ENCODE measurements around the gene ATPAF1.

The ATPAF1 gene

DNA sequence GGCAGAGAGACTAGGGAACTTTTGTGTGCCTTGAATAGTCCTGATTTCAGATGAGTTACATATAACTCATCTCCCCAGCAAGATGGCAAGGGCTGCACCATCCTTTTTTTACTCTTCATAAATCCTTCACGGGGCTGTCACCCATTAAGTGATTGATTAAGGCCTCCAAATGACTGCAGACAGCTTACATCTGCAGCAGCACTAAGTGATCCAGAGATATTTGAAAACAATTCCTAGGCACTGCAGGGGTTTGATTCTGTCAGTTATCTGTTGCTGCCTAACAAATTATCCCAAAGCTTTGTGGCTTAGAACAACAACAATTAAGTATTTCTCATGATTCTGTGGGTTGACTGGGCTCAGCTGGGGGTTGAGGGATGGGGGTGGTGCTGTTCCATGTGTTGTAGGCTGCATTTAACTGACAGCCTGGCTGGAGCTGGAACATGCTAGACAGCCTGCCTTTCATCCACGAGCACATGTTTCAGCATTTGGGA, 22.8 kb upstream of the ATPAF1 start (continued):
- TF ChIP-seq OVOL3 (tag by site-specific recombination; IDR thresholded peaks at IDR 0.05) (peak; percentile 48; the same call in 1 of the 2 replicates), ZNF610 (tag by site-specific recombination; IDR thresholded peaks at IDR 0.05; ENCODE audit: borderline replicate concordance) (peak; percentile 50; the same call in 1 of the 2 replicates), ZNF274 (IDR thresholded peaks at IDR 0.05; ENCODE audit: low read length) (no peak), ZNF274 (tag by site-specific recombination; IDR thresholded peaks at IDR 0.05; ENCODE audit: borderline replicate concordance) (no peak), ZNF658 (tag by site-specific recombination; IDR thresholded peaks at IDR 0.05) (no peak), ZNF354C (tag by site-specific recombination; IDR thresholded peaks at IDR 0.05; ENCODE audit: borderline replicate concordance, low read depth) (no peak), ZNF19 (tag by site-specific recombination; IDR thresholded peaks at IDR 0.05; ENCODE audit: low read depth) (no peak), ZNF473 (tag by site-specific recombination; IDR thresholded peaks at IDR 0.05) (no peak), ZNF654 (tag by site-specific recombination; IDR thresholded peaks at IDR 0.05; ENCODE audit: low read depth) (no peak), ZNF404 (tag by site-specific recombination; IDR thresholded peaks at IDR 0.05) (no peak), ZBTB17 (tag by site-specific recombination; IDR thresholded peaks at IDR 0.05) (peak; percentile 51), ZNF571 (tag by site-specific recombination; IDR thresholded peaks at IDR 0.05) (no peak), ZNF155 (tag by site-specific recombination; IDR thresholded peaks at IDR 0.05) (no peak), ZNF660 (tag by site-specific recombination; IDR thresholded peaks at IDR 0.05) (no peak), ZNF701 (tag by site-specific recombination; IDR thresholded peaks at IDR 0.05) (no peak), ZNF792 (tag by site-specific recombination; IDR thresholded peaks at IDR 0.05) (no peak), ZNF837 (tag by site-specific recombination; IDR thresholded peaks at IDR 0.05) (no peak), ZNF16 (tag by site-specific recombination; IDR thresholded peaks at IDR 0.05; ENCODE audit: low read depth) (no peak), ZNF184 (tag by site-specific recombination; IDR thresholded peaks at IDR 0.05) (no peak)
- TF ChIP-seq, protein P1, sequence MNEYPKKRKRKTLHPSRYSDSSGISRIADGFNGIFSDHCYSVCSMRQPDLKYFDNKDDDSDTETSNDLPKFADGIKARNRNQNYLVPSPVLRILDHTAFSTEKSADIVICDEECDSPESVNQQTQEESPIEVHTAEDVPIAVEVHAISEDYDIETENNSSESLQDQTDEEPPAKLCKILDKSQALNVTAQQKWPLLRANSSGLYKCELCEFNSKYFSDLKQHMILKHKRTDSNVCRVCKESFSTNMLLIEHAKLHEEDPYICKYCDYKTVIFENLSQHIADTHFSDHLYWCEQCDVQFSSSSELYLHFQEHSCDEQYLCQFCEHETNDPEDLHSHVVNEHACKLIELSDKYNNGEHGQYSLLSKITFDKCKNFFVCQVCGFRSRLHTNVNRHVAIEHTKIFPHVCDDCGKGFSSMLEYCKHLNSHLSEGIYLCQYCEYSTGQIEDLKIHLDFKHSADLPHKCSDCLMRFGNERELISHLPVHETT (tag by site-specific recombination; IDR thresholded peaks at IDR 0.05), result 0 out of 2 replicates have a peak, but pooled peaks have one; percentile 27
- TF ChIP-seq, protein P2, sequence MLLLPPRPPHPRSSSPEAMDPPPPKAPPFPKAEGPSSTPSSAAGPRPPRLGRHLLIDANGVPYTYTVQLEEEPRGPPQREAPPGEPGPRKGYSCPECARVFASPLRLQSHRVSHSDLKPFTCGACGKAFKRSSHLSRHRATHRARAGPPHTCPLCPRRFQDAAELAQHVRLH (tag by site-specific recombination; IDR thresholded peaks at IDR 0.05), result peak; percentile 84; the same call in 1 of the 2 replicates
- TF ChIP-seq, protein P3, sequence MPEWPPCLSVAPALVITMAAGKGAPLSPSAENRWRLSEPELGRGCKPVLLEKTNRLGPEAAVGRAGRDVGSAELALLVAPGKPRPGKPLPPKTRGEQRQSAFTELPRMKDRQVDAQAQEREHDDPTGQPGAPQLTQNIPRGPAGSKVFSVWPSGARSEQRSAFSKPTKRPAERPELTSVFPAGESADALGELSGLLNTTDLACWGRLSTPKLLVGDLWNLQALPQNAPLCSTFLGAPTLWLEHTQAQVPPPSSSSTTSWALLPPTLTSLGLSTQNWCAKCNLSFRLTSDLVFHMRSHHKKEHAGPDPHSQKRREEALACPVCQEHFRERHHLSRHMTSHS (tag by site-specific recombination; IDR thresholded peaks at IDR 0.05), result no peak; the same call in 1 of the 2 replicates
- TF ChIP-seq, protein P4, sequence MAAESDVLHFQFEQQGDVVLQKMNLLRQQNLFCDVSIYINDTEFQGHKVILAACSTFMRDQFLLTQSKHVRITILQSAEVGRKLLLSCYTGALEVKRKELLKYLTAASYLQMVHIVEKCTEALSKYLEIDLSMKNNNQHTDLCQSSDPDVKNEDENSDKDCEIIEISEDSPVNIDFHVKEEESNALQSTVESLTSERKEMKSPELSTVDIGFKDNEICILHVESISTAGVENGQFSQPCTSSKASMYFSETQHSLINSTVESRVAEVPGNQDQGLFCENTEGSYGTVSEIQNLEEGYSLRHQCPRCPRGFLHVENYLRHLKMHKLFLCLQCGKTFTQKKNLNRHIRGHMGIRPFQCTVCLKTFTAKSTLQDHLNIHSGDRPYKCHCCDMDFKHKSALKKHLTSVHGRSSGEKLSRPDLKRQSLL (tag by site-specific recombination; IDR thresholded peaks at IDR 0.05), result no peak
- TF ChIP-seq, protein P5, sequence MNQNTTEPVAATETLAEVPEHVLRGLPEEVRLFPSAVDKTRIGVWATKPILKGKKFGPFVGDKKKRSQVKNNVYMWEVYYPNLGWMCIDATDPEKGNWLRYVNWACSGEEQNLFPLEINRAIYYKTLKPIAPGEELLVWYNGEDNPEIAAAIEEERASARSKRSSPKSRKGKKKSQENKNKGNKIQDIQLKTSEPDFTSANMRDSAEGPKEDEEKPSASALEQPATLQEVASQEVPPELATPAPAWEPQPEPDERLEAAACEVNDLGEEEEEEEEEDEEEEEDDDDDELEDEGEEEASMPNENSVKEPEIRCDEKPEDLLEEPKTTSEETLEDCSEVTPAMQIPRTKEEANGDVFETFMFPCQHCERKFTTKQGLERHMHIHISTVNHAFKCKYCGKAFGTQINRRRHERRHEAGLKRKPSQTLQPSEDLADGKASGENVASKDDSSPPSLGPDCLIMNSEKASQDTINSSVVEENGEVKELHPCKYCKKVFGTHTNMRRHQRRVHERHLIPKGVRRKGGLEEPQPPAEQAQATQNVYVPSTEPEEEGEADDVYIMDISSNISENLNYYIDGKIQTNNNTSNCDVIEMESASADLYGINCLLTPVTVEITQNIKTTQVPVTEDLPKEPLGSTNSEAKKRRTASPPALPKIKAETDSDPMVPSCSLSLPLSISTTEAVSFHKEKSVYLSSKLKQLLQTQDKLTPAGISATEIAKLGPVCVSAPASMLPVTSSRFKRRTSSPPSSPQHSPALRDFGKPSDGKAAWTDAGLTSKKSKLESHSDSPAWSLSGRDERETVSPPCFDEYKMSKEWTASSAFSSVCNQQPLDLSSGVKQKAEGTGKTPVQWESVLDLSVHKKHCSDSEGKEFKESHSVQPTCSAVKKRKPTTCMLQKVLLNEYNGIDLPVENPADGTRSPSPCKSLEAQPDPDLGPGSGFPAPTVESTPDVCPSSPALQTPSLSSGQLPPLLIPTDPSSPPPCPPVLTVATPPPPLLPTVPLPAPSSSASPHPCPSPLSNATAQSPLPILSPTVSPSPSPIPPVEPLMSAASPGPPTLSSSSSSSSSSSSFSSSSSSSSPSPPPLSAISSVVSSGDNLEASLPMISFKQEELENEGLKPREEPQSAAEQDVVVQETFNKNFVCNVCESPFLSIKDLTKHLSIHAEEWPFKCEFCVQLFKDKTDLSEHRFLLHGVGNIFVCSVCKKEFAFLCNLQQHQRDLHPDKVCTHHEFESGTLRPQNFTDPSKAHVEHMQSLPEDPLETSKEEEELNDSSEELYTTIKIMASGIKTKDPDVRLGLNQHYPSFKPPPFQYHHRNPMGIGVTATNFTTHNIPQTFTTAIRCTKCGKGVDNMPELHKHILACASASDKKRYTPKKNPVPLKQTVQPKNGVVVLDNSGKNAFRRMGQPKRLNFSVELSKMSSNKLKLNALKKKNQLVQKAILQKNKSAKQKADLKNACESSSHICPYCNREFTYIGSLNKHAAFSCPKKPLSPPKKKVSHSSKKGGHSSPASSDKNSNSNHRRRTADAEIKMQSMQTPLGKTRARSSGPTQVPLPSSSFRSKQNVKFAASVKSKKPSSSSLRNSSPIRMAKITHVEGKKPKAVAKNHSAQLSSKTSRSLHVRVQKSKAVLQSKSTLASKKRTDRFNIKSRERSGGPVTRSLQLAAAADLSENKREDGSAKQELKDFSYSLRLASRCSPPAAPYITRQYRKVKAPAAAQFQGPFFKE (tag by site-specific recombination; IDR thresholded peaks at IDR 0.05; ENCODE audit: borderline replicate concordance), result no peak
- TF ChIP-seq, protein P6, sequence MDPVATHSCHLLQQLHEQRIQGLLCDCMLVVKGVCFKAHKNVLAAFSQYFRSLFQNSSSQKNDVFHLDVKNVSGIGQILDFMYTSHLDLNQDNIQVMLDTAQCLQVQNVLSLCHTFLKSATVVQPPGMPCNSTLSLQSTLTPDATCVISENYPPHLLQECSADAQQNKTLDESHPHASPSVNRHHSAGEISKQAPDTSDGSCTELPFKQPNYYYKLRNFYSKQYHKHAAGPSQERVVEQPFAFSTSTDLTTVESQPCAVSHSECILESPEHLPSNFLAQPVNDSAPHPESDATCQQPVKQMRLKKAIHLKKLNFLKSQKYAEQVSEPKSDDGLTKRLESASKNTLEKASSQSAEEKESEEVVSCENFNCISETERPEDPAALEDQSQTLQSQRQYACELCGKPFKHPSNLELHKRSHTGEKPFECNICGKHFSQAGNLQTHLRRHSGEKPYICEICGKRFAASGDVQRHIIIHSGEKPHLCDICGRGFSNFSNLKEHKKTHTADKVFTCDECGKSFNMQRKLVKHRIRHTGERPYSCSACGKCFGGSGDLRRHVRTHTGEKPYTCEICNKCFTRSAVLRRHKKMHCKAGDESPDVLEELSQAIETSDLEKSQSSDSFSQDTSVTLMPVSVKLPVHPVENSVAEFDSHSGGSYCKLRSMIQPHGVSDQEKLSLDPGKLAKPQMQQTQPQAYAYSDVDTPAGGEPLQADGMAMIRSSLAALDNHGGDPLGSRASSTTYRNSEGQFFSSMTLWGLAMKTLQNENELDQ (tag by site-specific recombination; IDR thresholded peaks at IDR 0.05; ENCODE audit: low read depth), result no peak
- TF ChIP-seq, protein P7, sequence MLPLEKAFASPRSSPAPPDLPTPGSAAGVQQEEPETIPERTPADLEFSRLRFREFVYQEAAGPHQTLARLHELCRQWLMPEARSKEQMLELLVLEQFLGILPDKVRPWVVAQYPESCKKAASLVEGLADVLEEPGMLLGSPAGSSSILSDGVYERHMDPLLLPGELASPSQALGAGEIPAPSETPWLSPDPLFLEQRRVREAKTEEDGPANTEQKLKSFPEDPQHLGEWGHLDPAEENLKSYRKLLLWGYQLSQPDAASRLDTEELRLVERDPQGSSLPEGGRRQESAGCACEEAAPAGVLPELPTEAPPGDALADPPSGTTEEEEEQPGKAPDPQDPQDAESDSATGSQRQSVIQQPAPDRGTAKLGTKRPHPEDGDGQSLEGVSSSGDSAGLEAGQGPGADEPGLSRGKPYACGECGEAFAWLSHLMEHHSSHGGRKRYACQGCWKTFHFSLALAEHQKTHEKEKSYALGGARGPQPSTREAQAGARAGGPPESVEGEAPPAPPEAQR (tag by site-specific recombination; IDR thresholded peaks at IDR 0.05), result no peak

All from HEK293 (cell line).